Panc1 (cell line): ENCODE data around the gene LLGL1. TPM values are rescaled to one million over a fixed set of nuclear protein-coding genes. Genes with fewer than 3 reads are reported as not detected.

Experiments used
- ATAC-seq: fragments of 200-7000 bp; cut with Tn5 transposase; 2 replicates; pipeline ENCODE4 v1.9.1; 2020; ENCODE audit warnings: mild to moderate bottlenecking, moderate library complexity
- BruUV-seq: library from RNA; stranded (reverse); fragments of 400-500 nt; replicated peaks from 2 replicates; lab custom pipeline; 2021; lab: Mats Ljungman, UMichigan
- CTCF ChIA-PET: fragments of 300-600 bp; sonication (Branson Sonifier 250); formaldehyde crosslinking; loops from one replicate; lab custom pipeline; 2022; ENCODE audit warnings: antibody characterized with exemption; lab: Charles Lee
- POLR2A ChIA-PET: fragments of 300-600 bp; sonication (Branson Sonifier 250); formaldehyde crosslinking; loops from one replicate; lab custom pipeline; 2022; ENCODE audit warnings: antibody characterized with exemption; lab: Charles Lee
- DNase-seq: peaks from one replicate; pipeline ENCODE4 v3.0.0-alpha.2; 2010; ENCODE audit warnings: low read depth, low spot score
- H3K27ac ChIP-seq: 2 replicates; pipeline ENCODE4 v1.5.1; 2011; ENCODE audit warnings: mild to moderate bottlenecking, low read length, inconsistent platforms
- H3K27me3 ChIP-seq: fragments of 200-500 bp; sonication (Bioruptor generic); 2 replicates; pipeline ENCODE4 v1.6.0; 2014; ENCODE audit warnings: low read length, inconsistent platforms; ENCODE audit not compliant: control insufficient read depth, insufficient read depth
- H3K36me3 ChIP-seq: fragments of 200-500 bp; sonication (Bioruptor generic); 2 replicates; pipeline ENCODE4 v1.5.1; 2014; ENCODE audit warnings: inconsistent platforms, mild to moderate bottlenecking, low read length, moderate library complexity; ENCODE audit not compliant: control insufficient read depth, insufficient read depth
- H3K4me1 ChIP-seq: 2 replicates; pipeline ENCODE4 v1.5.1; 2011; ENCODE audit warnings: inconsistent platforms, mild to moderate bottlenecking, low read length, moderate library complexity; ENCODE audit not compliant: control insufficient read depth, insufficient read depth
- H3K4me3 ChIP-seq, 2 experiments: 2 replicates each; pipeline ENCODE4 v1.5.1; 2011 to 2012; ENCODE audit warnings: low read depth in 2 of 2, low read length in 2 of 2, mild to moderate bottlenecking in 2 of 2, inconsistent platforms in 1 of 2, moderate library complexity in 1 of 2
- H3K9me3 ChIP-seq: fragments of 200-500 bp; sonication (Bioruptor generic); 2 replicates; pipeline ENCODE4 v1.5.1; 2014; ENCODE audit warnings: low read depth, mild to moderate bottlenecking, inconsistent platforms, low read length, moderate library complexity; ENCODE audit not compliant: control insufficient read depth, insufficient read depth
- POLR2AphosphoS5 ChIP-seq: IDR thresholded peaks from 2 replicates; pipeline ENCODE4 v1.6.1; 2012; ENCODE audit warnings: mild to moderate bottlenecking, low read depth, low read length, moderate library complexity
- SIN3A ChIP-seq: IDR thresholded peaks from 2 replicates; pipeline ENCODE4 v1.6.1; 2012; ENCODE audit warnings: low read depth, mild to moderate bottlenecking, low read length, moderate library complexity, borderline replicate concordance; ENCODE audit not compliant: insufficient read depth
- TCF7L2 ChIP-seq: IDR thresholded peaks from 2 replicates; pipeline ENCODE4 v1.6.1; 2011; ENCODE audit warnings: mild to moderate bottlenecking, low read depth, low read length, inconsistent platforms
- in situ Hi-C: cut with HindIII; loops from 2 replicates; pipeline ENCODE4 v1.10.0; 2016; ENCODE audit warnings: low sequenced_read_pairs, low pct_unique_long_range_greater_than_20kb
- intact Hi-C: fragments of 100-400 bp; cut with micrococcal nuclease; formaldehyde crosslinking; loops from one replicate; pipeline ENCODE4 v1.10.0; 2022; ENCODE audit not compliant: unreplicated experiment
- total RNA-seq: library from RNA; stranded (reverse); gene quantifications from one replicate; pipeline ENCODE4 v1.2.1, GENCODE V29; 2021; ENCODE audit not compliant: unreplicated experiment
- TF ChIP-seq, protein P1 (sequence below): fragments of 450-650 bp; IDR thresholded peaks from 2 replicates; pipeline ENCODE4 v1.5.1; 2017; ENCODE audit warnings: mild to moderate bottlenecking
- TF ChIP-seq, protein P2 (sequence below), 2 experiments: IDR thresholded peaks; 2 replicates each; pipeline ENCODE4 v1.6.1; 2011 to 2012; ENCODE audit warnings: low read depth in 2 of 2, control low read depth in 1 of 2, low read length in 1 of 2, mild to moderate bottlenecking in 1 of 2, moderate library complexity in 1 of 2; ENCODE audit not compliant: insufficient read depth in 1 of 2

The LLGL1 gene
- total RNA-seq, 1 experiment from 2014 or later, result 18.4 TPM

DNA sequence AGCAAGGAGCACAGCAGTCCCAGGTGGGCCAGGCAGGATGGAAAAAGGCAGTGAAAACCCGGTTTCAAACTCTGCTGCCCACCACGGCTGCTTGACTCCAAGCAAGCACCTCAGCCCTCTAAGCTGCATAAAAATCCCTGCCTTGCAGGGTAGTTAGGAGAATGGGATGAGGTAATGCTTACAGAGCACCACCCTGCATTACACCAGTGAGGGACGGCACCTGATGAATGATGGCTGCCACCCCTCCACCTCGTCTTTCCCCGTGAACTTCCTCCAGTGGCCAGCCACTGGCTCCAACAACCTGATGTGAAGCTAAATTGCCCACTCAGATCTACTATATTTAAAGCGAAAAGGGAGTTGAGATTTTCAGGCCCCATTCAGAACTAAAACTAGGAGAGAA lies 56.4 kb downstream of the LLGL1 start:
- Histone ChIP-seq H3K4me1 (no peaks in the 10 kb centered on the region), H3K27me3 (no peaks in the 10 kb centered on the region), H3K36me3 (peaks cover 7% of the 10 kb centered on the region), H3K4me3 (no peak overlapping the region), H3K27ac (no peak overlapping the region), H3K9me3 (no peaks in the 10 kb centered on the region)
- intact Hi-C loops, result no loop called here
- ATAC-seq (no peak), DNase-seq (no peak)
- ChIA-PET CTCF (no interaction called here), POLR2A (interaction anchor here (0.6 kb wide), 1 partner anchor 27 kb away, joined by 3 read pairs; no protein-coding TSS in a partner anchor)
- TF ChIP-seq, protein P1, sequence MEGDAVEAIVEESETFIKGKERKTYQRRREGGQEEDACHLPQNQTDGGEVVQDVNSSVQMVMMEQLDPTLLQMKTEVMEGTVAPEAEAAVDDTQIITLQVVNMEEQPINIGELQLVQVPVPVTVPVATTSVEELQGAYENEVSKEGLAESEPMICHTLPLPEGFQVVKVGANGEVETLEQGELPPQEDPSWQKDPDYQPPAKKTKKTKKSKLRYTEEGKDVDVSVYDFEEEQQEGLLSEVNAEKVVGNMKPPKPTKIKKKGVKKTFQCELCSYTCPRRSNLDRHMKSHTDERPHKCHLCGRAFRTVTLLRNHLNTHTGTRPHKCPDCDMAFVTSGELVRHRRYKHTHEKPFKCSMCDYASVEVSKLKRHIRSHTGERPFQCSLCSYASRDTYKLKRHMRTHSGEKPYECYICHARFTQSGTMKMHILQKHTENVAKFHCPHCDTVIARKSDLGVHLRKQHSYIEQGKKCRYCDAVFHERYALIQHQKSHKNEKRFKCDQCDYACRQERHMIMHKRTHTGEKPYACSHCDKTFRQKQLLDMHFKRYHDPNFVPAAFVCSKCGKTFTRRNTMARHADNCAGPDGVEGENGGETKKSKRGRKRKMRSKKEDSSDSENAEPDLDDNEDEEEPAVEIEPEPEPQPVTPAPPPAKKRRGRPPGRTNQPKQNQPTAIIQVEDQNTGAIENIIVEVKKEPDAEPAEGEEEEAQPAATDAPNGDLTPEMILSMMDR, result no peak
- TF ChIP-seq, protein P2, sequence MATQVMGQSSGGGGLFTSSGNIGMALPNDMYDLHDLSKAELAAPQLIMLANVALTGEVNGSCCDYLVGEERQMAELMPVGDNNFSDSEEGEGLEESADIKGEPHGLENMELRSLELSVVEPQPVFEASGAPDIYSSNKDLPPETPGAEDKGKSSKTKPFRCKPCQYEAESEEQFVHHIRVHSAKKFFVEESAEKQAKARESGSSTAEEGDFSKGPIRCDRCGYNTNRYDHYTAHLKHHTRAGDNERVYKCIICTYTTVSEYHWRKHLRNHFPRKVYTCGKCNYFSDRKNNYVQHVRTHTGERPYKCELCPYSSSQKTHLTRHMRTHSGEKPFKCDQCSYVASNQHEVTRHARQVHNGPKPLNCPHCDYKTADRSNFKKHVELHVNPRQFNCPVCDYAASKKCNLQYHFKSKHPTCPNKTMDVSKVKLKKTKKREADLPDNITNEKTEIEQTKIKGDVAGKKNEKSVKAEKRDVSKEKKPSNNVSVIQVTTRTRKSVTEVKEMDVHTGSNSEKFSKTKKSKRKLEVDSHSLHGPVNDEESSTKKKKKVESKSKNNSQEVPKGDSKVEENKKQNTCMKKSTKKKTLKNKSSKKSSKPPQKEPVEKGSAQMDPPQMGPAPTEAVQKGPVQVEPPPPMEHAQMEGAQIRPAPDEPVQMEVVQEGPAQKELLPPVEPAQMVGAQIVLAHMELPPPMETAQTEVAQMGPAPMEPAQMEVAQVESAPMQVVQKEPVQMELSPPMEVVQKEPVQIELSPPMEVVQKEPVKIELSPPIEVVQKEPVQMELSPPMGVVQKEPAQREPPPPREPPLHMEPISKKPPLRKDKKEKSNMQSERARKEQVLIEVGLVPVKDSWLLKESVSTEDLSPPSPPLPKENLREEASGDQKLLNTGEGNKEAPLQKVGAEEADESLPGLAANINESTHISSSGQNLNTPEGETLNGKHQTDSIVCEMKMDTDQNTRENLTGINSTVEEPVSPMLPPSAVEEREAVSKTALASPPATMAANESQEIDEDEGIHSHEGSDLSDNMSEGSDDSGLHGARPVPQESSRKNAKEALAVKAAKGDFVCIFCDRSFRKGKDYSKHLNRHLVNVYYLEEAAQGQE (IDR thresholded peaks at IDR 0.05; ENCODE audit: insufficient read depth in 1 of 2, low read depth in 2 of 2, low read length in 1 of 2), result no peak
- TF ChIP-seq POLR2AphosphoS5 (no peak), SIN3A (no peak), TCF7L2 (no peak)
- in situ Hi-C loops, result no loop called here
- no TSS peak for BruUV-seq

DNA sequence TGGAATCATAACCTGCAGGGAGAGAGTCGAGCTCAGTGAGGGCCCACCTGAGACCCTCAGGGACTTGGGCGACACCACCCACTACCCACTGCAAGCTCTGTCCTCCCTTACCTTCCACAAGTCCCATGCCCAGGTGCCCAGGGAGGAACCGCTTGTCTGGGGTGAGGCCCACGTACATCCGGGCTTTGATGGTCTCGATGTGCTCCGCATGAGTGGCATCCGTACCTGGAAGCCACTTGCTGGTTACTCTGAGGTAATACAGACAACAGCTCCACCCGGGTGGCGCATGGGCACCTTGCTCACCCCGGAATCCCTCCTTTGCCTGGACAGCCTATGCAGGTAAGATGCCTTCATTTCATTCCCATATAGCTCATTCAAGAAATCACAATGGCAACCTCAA lies 59.9 kb downstream of the LLGL1 start:
- BruUV-seq, result no TSS peak
- CTCF ChIA-PET, result no interaction called here

More for the DNA sequence above, 59.9 kb downstream of the LLGL1 start:
- peaks cover 10% of the 10 kb centered on the region for H3K36me3 ChIP-seq
- H3K27ac ChIP-seq, result no peak overlapping the region
- no peak overlapping the region for H3K4me3 ChIP-seq
- TF ChIP-seq TCF7L2 (no peak), POLR2AphosphoS5 (no peak), SIN3A (no peak)
- TF ChIP-seq, protein P1, result no peak
- TF ChIP-seq, protein P2 (IDR thresholded peaks at IDR 0.05; ENCODE audit: insufficient read depth in 1 of 2, low read depth in 2 of 2, low read length in 1 of 2), result no peak
- POLR2A ChIA-PET, result no interaction called here
- in situ Hi-C loops, result no loop called here
- no peaks in the 10 kb centered on the region for H3K27me3 ChIP-seq
- no peaks in the 10 kb centered on the region for H3K4me1 ChIP-seq
- intact Hi-C loops, result no loop called here
- no peaks in the 10 kb centered on the region for H3K9me3 ChIP-seq
- DNase-seq, result no peak
- no peak for ATAC-seq
